COLO668 (cell line): ENCODE data around the gene F2RL1.
"Not testable (repeated sequence)": the region's sequence is repeated elsewhere in the genome, so short reads cannot be mapped to it uniquely, and the experiment has no call there.

Experiments used
- DNase-seq: peaks from one replicate; lab custom pipeline; 2025; ENCODE audit not compliant: unreplicated experiment; lab: John Stamatoyannopoulos, UW

Gene F2RL1, protein sequence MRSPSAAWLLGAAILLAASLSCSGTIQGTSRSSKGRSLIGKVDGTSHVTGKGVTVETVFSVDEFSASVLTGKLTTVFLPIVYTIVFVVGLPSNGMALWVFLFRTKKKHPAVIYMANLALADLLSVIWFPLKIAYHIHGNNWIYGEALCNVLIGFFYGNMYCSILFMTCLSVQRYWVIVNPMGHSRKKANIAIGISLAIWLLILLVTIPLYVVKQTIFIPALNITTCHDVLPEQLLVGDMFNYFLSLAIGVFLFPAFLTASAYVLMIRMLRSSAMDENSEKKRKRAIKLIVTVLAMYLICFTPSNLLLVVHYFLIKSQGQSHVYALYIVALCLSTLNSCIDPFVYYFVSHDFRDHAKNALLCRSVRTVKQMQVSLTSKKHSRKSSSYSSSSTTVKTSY

DNA sequence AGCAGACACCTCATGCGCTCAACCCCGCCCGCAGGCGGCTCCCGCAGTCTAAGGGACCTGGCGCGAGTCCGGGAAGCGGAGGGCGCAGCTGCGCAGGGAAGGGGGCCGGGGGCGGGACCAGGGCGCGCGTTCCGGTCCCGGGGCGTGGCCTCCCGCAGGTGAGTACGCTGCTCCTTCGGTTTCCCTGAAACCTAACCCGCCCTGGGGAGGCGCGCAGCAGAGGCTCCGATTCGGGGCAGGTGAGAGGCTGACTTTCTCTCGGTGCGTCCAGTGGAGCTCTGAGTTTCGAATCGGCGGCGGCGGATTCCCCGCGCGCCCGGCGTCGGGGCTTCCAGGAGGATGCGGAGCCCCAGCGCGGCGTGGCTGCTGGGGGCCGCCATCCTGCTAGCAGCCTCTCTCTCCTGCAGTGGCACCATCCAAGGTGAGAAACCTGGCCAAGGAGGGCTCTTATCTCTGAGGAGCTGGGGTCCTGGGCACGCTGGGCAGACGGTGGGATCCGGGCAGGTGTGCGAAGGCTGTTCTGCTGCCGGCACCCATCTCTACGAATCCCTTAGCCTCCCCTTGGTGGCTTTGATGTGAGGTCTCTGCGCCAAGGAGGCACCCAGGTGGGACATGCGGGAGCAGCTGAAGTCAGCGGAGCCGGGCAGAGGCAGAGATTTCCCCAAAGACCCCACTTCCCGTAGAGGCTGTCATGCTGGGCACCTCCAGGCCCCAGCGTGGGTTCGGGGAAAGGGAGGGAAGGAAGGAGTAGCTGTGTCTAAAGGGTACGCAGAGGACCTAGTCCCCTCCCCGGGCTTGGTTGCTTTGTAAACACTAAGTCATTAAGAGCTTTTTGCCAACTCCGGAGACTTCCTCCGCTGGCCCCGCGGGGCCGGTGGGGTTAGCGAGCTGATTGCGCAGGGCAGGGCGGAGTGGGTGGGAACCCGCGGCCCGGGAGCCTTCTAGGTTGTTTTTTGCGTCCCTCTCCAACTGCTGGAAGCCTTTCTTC, at the start of gene F2RL1:
F2RL1 (plus strand) TSS at position 187 of the 988 bp plus-strand sequence; CDS start at position 340, 153 bp downstream.
- DNase-seq = peak; percentile 81

DNA sequence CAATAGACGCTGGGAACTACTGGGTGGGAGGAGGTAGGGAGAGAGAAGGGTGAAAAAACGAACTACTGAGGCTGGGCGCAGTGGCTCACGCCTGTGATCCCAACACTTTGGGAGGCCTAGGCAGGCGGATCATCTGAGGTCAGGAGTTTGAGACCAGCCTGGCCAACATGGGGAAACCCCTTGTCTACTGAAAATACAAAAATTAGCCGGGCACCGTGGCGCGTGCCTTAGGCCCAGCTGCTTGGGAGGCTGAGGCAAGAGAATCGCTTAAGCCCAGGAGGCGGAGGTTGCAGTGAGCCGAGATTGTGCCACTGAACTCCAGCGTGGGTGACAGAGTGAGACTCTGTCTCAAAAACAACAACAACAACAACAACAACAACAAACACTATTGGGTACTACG, 47.8 kb upstream of the F2RL1 start:
- not testable (repeated sequence) for DNase-seq

DNA sequence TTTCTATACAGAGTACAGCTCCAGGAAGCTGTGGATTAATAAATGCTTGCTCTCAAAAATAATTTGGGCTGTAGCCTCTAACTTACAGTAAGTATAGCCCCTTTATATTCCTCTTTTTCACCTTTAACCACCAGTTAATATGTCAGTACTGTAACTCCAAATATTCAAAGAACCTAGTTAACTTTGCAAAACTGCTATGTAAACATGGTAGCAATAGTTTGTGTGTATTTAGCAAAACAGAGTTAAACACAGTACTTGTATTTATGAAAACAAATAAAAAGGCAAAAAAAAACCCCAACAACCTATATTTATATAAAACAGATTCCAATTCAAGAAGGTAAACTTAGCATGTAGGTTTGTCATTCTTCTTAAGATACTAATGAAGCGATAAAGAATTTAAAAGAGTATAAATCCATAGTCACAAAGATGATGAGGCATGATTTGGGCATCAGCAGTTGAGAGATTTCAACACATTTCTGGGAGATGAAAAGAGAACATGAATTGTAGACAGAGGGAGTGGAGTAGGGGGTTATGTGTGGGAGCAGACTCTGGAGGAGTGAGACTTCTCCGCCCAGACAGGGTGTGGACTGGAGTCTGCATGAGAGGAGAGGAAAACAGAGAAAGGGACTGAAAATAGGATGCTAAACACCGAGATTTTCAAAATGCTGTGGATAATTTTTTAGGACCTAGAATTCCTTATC, 47.0 kb upstream of the F2RL1 start:
- DNase-seq = no peak

DNA sequence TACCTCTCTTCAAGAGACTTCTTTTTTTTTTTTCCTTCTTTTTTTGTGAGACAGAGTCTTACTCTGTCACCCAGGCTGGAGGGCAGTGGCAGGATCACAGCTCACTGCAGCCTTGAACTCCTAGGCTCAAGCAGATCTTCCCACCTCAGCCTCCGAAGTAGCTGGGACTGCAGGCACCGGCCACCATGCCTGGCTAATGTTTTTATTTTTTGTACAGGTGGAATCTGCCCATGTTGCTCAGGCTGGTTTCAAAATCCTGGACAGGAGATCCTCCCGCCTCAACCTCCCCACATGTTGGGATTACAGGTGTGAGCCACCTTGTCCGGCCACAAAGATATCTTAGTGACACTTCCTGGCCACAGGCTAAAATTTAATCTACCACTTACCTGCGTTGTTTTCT, 42.9 kb upstream of the F2RL1 start:
- no peak for DNase-seq

DNA sequence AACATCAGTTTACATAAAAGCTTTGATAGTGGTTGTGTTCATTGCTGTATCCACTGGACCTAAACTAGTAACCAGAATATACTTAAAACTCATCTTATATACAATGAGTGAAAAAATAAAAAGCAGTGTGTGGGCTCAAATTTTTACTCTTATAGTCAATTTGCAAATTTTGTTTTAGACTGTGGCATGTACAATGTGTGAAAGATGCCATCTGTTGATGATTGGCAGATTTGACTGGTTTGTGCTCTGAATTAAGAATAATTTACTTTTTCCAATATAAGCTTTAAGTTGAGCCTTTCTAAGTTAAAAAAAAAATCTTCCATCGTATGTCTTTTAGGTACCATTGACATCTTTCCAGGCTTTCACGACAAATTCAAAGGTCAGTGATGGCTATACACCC, 42.4 kb upstream of the F2RL1 start:
- DNase-seq = no peak

DNA sequence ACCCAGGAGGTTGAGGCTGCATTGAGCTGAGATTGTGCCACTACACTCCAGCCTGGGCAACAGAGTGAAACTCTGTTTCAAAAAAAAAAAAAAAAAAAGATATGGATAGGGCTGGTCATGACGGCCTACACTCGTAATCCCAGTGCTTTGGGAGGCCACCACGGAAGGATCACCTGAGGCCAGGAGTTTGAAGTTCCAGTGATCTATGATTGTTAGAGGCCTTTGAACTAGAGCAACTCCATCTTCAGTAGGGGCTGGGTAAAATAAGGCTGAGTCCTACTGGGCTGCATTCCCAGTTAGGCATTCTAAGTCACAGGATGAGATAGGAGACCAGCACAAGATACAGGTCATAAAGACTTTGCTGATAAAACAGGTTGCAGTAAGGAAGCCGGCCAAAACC, 38.2 kb upstream of the F2RL1 start:
- not testable (repeated sequence) for DNase-seq

DNA sequence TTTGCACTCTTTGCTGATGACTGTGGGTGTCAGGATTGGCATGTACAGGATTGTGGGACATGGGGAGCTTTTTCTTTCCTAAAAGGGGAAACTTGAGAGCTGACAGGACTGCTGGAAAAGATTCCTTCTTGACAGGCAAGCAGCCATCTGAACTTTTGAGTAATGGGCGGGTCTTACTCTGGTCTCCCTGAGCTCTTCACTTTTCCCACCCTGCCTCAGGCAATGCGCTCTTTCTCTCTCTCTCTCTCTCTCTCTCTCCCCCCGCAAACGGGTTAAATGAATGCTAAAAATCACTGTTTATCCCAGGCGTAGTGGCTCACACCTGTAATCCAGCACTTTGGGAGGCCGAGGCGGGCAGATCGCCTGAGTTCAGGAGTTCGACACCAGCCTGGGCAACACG, 37.1 kb upstream of the F2RL1 start:
- no peak for DNase-seq

DNA sequence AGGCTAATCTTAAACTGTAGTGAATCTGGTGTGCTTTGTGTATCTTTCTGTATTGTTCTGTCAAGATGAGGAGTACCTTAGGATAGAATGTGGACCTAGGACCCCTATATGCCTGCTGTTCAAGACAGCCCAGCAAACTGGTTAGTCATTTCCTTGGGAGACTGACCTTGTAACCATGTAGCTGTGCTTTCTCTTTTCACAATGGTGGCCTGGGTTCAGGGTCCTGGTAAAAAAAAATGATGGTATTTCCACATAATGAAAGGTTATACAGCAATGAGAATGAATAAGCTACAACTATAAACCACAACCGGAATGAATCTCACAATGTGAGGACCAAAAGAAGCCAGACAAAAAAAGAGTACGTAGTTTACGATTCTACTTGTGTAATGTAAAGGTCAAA, 36.4 kb upstream of the F2RL1 start:
- no peak for DNase-seq

DNA sequence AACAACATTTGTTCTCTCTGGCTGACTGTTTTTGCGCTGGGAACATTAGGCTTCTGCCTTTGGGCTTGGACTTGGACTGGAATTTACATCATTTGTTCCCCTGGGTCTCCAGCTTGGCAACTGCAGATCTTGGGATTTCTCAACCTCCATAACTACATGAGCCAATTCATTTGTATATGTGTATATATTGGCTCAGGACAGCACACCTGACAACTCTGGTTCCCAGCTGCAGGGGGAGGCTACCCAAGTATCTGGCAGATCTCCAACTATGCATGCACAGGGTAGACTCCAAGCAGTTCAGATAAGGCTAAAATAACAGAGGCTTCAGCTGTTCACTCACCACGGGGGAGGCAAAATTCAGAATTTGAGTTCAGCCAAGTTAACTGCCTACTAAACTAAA, 31.6 kb upstream of the F2RL1 start:
- no peak for DNase-seq

DNA sequence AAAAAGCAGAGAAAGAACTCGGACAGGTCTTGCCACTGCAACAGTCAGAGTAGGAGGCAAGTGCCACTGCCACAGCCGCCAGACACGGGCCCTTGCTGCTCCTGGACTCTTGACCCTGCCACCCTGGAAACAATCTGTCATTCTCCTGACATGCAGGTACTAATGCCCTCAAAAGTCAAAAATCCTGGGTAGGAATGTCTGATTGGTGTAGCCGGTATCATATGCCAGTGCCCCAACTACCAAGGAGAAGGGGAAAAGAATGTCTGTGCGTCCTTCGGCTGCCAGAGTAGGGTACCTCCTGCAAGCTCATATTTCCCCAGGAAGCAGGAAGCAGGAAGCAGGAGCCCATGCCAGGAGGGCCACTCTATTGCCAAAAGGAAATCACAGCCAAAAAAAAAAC, 30.5 kb upstream of the F2RL1 start:
- no peak for DNase-seq

DNA sequence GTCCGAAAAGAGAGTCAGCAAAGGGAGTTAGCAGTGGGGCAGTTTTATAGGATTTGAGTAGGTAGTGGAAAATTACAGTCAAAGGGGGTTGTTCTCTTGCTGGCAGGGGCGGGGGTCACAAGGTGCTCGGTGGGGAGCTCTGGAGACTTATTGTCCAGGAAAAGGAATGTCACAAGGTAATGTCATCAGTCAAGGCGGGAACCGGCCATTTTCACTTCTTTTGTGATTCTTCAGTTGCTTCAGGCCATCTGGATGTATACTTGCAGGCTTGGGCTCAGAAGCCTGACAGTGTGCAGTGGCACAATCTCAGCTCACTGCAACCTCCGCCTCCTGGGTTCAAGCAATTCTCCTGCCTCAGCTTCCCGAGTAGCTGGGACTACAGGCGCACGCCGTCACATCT, 29.6 kb upstream of the F2RL1 start:
- not testable (repeated sequence) for DNase-seq

DNA sequence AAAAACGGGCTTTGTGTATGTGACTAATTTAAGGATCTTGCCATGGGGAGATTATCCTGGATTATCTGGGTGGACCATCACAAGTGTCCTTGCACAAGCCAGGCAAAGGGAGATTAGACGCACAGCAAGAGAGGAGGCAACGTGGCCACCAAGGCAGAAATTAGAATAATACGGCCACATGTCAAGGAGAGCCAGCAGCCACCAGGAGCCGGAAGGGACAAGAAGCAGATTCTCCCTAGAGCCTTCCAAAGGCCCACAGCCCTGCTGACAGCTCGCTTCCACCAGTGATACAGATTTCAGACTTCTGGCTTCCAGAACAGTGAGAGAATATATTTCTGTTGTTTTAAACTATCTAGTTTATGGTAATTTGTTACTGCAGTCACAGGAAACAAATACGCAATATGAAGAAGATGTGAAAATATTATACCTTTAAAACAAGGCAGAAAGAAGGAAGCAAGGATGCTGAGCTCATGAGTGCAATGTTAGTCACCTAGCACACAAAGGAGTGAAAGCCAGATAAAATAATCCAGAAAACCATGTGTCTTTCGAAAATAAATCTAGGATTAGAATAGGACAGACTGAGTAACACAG, 28.7 kb upstream of the F2RL1 start:
- no peak for DNase-seq

DNA sequence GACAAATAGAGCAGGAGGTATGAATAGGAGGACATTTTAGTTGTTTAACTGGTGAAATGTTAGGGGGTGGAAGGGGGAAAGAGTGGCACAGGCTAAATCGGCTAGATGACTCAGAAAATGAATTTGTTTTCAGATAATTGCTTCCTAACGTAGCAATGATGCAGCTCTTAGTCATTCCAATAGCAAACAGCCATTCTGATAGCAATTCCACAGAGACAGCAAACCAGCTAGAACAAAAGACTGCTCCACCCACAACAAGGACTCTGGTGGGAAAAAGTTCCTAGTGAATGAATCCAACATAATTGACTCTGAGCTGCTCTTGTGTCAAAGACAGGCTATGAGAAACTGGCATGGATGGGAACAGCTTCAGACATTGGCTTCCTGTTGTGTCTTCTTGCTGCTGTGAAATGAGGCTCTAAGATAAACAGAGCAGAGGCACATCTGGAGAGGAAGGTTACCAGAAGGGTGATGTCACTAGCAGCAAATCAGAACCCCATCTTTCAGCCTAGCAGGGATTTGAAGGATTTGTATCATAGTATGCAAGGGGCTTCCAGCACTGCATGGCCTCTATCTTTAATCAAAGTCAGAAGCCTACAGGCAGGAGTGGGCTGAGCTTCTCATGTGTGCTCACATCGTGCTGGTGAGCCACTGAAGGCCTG, 28.1 kb upstream of the F2RL1 start:
- DNase-seq = no peak

DNA sequence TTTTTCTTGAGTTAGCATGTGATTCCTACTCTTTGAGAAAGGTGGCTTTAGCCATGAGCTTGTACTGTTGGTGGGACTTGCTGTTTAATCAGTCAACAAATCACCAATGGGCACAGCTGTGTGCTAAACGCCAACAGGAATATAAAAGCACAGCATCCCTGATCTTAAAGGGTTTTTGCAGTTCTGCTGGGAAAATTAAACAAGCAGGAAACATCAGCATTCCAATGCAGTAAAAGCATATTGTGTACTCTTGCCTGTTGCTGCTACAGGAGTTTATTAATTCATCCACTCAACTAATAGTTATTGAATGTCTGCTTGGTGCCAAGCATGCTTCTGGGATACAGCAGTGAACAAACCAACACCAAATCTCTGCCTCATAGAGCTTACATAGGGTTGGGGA, 27.4 kb upstream of the F2RL1 start:
- no peak for DNase-seq

DNA sequence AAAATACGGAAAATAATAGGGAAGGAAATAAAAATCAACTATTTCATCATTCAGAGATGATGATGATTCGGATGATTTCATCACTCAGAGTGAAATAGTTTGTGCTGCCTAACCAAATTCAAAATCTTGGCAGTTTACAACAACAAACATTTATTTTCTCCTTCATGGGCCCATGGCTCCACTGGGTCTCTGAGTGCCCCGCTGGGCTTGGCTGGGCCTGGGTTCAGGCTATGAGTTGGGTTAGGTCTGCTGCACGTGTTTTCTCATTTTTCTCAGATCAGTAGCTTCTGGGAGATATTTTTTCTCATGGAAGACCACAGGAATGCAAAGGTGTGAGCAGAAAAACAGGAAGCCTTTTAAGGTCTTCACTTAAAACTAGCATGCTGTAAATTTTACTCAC, 24.0 kb upstream of the F2RL1 start:
- DNase-seq = no peak

DNA sequence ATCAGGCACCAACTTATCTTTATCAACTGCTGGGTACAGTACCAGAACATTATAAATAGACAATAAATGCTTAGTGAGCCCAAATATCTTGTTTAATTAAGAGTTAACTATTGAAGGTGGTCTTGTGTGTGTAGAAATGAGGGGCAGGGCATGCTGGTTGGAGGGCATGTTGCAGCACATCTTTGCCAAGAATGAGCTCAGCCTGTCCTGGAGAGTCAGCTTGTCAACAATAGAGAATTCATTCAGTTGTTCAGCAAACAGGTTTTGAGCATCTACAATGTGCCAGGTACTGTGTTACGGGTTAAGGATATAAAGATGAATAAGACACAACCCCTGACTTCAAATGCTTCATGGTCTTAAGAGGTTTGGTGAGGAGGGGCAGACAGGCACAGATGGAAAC, 19.2 kb upstream of the F2RL1 start:
- DNase-seq = no peak

DNA sequence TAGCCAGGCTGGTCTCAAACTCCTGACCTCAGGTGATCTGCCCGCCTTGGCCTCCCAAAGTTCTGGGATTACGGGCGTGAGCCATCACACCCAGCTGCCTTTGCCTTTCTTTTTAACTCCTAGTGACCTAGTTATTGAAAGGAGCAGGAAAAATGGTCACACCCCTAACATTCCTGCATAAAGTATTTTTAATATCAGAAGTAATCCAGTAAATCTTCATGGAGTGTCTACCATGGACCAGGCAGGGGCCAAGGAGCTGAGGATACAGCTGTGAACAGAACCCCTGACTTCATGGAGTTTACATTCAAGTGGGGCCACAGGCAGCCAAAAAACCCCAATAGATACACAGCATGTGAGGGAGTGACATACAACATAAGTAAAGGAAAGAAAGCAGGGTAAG, 18.3 kb upstream of the F2RL1 start:
- no peak for DNase-seq

DNA sequence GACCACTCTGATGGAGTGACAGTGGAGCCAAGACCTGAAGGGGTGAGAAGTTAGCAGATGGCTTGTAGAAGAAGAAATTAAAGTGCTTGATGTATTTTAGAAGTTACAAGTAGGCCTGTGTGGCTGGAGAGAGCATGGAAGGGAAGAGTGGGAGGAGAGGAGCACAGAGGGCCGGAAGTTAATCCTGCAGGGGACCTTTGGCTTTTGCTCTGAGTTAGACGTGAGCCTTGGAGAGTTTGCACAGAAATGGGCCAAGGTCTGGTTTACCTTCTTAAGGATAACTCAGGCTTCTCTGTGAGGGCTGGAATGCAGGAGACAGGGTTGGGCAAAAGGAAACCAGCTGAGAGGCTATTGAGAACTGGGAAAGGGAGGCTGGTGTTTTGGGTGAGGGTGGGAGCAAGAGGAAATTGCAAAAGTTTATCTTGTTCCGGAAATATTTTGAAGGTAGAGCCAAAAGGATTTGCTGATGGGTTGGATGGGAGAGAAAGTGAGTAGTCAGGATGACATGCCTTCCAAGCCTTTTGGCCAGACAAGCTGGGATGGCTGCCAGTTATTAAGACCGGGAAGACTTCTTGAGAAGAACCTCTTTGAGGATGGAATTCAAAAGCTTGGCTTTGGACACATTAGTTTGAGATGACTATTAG, 17.5 kb upstream of the F2RL1 start:
- no peak for DNase-seq

DNA sequence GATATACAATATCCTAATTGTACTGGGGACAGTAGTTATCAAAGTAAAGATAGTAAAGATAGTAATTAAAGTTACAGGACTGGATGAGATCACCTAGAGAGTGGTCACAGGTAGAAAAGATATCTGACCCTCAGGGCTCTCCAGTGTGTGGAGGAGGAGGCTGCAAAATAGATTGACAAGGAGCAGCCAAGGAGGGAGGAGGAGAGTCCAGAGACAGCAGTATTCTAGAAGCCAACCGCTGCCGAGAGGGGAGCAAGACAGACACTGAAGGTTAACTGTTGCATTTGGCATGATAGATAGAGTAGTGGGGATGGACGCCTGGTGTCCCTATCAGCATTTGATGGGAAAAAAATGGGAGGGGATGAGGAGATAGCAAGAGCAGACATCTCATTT, 17.0 kb upstream of the F2RL1 start:
- DNase-seq = no peak

DNA sequence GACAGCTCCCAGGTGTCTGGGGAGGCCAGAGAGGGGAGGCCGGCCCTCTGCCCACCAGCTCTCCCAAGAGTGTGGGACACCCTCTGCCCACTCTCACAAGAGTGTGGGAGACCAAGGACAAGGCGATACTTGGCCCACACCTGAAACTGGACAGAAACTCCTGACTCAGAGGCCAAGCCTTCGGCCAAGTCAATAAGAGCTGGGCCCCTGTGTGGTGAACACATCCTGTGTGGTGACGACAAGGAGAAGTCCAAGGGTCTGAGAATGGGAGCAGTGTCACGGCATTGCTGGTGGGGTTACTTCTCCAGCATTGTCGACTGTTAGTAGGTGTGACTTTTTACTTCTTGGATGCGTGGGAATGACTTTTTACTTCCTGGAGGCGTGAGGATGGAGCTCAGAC, 14.6 kb upstream of the F2RL1 start:
- DNase-seq = no peak
